ENCODE measurements around the gene CRHR2. TPM values are rescaled to one million over a fixed set of nuclear protein-coding genes. Genes with fewer than 3 reads are reported as not detected.
"Not testable (repeated sequence)": the region's sequence is repeated elsewhere in the genome, so short reads cannot be mapped to it uniquely, and the experiment has no call there.

CRHR2 gene
- polyA plus RNA-seq, 1 experiment = not detected

DNA sequence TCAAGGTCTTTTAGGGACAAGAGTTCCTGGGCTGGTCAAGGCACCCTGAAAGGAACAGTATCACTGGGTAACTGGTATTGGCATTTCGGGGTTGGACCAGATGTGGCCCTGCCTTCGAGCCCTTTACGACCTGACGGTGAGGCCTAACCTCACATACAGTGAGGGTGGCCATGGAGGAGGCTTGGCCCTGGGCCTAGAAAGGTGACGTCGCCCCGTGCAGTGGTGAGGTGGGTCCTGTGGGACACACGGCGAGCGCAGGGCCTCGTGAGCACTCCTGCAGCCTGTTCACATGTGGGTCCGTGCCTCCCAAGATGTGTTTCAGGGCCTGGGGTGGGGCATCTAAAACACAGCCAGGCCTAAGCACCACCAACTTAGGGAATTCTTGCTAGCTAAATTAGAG lies 36.1 kb downstream of the CRHR2 start:
- TF ChIP-seq, protein P1, sequence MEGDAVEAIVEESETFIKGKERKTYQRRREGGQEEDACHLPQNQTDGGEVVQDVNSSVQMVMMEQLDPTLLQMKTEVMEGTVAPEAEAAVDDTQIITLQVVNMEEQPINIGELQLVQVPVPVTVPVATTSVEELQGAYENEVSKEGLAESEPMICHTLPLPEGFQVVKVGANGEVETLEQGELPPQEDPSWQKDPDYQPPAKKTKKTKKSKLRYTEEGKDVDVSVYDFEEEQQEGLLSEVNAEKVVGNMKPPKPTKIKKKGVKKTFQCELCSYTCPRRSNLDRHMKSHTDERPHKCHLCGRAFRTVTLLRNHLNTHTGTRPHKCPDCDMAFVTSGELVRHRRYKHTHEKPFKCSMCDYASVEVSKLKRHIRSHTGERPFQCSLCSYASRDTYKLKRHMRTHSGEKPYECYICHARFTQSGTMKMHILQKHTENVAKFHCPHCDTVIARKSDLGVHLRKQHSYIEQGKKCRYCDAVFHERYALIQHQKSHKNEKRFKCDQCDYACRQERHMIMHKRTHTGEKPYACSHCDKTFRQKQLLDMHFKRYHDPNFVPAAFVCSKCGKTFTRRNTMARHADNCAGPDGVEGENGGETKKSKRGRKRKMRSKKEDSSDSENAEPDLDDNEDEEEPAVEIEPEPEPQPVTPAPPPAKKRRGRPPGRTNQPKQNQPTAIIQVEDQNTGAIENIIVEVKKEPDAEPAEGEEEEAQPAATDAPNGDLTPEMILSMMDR (IDR thresholded peaks at IDR 0.05; ENCODE audit: insufficient read depth, low read depth, low read length) = no peak
- ChIA-PET POLR2A (no interaction called here), CTCF (no interaction called here)
- H3K27me3 ChIP-seq (ENCODE audit: control insufficient read depth, insufficient read depth, low read length) = no peaks in the 10 kb centered on the region
- no peak overlapping the region for H3K4me3 ChIP-seq (ENCODE audit: low read depth, low read length)
- peaks cover 13% of the 10 kb centered on the region for H3K36me3 ChIP-seq (ENCODE audit: control insufficient read depth, insufficient read depth, low read length)
- no peak for DNase-seq (ENCODE audit: low read depth)

DNA sequence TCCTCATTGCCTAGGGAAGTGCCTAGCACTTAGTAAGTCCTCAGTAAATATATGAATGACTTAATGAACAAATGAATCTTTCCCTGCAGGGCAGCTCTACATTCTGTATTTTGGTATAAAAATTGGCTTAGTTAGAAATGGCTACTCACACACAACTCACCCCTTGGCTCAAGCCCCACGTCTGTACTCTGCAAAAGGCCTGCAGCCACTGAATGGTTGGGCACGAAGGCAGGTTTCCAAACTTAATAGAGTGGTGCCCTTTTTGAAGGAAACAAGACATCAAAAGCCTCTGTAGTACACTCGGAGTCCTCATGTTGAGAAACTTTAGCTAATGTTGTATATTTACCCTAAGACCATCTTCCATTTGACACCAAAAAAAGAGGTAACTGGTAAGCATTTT lies 36.6 kb downstream of the CRHR2 start:
- Histone ChIP-seq H3K36me3 (ENCODE audit: control insufficient read depth, insufficient read depth, low read length) (peaks cover 13% of the 10 kb centered on the region), H3K27me3 (ENCODE audit: control insufficient read depth, insufficient read depth, low read length) (no peaks in the 10 kb centered on the region), H3K4me3 (ENCODE audit: low read depth, low read length) (no peak overlapping the region)
- ChIA-PET CTCF (no interaction called here), POLR2A (no interaction called here)
- no peak for DNase-seq (ENCODE audit: low read depth)
- TF ChIP-seq, protein P1 (IDR thresholded peaks at IDR 0.05; ENCODE audit: insufficient read depth, low read depth, low read length) = no peak

DNA sequence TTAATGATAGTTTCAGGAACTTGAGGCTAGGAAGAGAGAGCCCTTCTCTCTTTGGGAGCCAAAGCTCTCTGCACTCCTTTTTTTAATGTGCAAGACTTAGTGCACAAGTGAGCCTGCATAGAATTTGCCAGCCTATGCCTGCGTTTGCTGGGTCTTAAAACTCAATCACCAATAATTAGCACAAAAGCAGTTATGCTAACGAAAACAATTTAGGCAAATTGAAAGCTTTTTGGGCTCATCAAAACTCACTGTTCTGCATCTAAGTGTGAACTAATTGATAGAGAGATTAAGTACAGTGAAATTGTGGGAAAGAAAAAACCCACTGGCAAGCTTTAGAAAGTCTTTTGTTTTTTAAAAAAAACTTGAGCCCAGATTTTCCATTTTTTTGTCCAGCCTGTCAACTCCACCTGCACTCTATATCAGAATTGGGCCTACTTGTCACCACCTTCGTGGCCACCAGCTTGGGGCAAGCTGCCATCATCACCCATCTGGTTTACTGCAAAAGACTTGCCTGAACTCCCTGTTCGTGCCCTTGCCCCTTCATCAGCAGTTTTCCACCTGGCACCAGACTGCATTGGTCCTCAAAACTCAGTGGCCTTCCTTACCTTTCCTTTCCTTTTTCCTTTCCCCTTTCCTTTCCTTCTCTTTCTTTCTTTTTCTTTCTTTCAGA lies 37.8 kb downstream of the CRHR2 start:
- Histone ChIP-seq H3K27me3 (ENCODE audit: control insufficient read depth, insufficient read depth, low read length) (no peaks in the 10 kb centered on the region), H3K36me3 (ENCODE audit: control insufficient read depth, insufficient read depth, low read length) (peaks cover 10% of the 10 kb centered on the region), H3K4me3 (ENCODE audit: low read depth, low read length) (no peak overlapping the region)
- POLR2A ChIA-PET = no interaction called here
- no peak for DNase-seq (ENCODE audit: low read depth)
- TF ChIP-seq, protein P1 (IDR thresholded peaks at IDR 0.05; ENCODE audit: insufficient read depth, low read depth, low read length) = no peak
- CTCF ChIA-PET = interaction anchor here (1.1 kb wide), 1 partner anchor 10 kb away, joined by 3 read pairs; no protein-coding TSS in a partner anchor

DNA sequence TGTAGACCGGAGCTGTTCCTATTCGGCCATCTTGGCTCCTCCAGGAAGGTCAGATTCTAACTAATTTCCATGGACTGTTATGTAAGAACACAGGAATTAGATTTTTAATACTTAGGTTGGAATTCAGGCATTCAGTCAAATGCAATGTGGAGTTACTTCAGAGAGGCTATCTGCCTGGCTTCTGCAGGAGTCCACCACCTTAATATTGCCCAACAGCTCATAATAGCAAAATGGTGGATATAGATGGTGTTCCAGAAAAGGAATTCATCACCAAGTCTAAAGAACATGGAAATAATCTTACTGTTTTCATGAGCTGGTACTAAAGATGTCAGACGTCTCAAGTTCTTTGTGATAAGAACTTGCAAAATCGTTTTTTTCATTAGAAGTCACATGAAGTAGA lies 39.5 kb downstream of the CRHR2 start:
- no peak for DNase-seq (ENCODE audit: low read depth)
- CTCF ChIA-PET = no interaction called here
- TF ChIP-seq, protein P1 (IDR thresholded peaks at IDR 0.05; ENCODE audit: insufficient read depth, low read depth, low read length) = no peak
- POLR2A ChIA-PET = no interaction called here
- Histone ChIP-seq H3K4me3 (ENCODE audit: low read depth, low read length) (no peak overlapping the region), H3K27me3 (ENCODE audit: control insufficient read depth, insufficient read depth, low read length) (no peaks in the 10 kb centered on the region), H3K36me3 (ENCODE audit: control insufficient read depth, insufficient read depth, low read length) (peaks cover 10% of the 10 kb centered on the region)

DNA sequence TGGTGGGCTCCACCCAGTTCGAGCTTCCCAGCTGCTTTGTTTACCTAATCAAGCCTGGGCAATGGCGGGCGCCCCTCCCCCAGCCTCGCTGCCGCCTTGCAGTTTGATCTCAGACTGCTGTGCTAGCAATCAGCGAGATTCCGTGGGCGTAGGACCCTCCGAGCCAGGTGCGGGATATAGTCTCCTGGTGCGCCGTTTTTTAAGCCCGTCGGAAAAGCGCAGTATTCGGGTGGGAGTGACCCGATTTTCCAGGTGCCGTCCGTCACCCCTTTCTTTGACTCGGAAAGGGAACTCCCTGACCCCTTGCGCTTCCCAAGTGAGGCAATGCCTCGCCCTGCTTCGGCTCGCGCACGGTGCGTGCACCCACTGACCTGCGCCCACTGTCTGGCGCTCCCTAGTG lies 39.9 kb downstream of the CRHR2 start:
- DNase-seq (ENCODE audit: low read depth); H3K36me3 ChIP-seq (ENCODE audit: control insufficient read depth, insufficient read depth, low read length); CTCF ChIA-PET; POLR2A ChIA-PET; H3K4me3 ChIP-seq (ENCODE audit: low read depth, low read length); H3K27me3 ChIP-seq (ENCODE audit: control insufficient read depth, insufficient read depth, low read length): not testable (repeated sequence)

DNA sequence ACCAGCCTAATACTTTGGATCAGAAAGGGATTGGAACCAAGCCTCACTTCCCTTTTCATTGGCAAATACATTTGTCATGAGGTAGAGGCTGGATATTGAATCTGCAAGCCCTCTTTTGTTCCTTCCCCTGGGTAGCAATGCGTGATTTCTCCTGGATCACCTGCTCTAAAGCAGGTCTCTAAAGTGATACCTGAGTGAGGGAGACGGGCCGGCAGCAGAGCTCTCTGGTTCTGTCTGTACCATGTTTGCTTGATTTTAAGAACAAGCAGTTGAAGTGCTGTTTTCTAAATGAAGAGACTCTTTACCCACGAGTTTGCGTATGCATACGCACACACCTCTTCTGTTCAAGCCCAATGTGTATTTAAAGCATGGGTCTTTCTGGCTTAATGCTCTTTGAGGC lies 46.5 kb downstream of the CRHR2 start:
- POLR2A ChIA-PET = no interaction called here
- no peak for DNase-seq (ENCODE audit: low read depth)
- Histone ChIP-seq H3K4me3 (ENCODE audit: low read depth, low read length) (no peak overlapping the region), H3K27me3 (ENCODE audit: control insufficient read depth, insufficient read depth, low read length) (no peaks in the 10 kb centered on the region), H3K36me3 (ENCODE audit: control insufficient read depth, insufficient read depth, low read length) (peaks cover 24% of the 10 kb centered on the region)
- CTCF ChIA-PET = interaction anchor here (0.8 kb wide), 1 partner anchor 164 kb away, joined by 3 read pairs; no protein-coding TSS in a partner anchor
- TF ChIP-seq, protein P1 (IDR thresholded peaks at IDR 0.05; ENCODE audit: insufficient read depth, low read depth, low read length) = no peak

Data from BJ (cell line).